Activated effector memory CD4-positive, alpha-beta T cell treated with Interleukin-2 at 50 U/mL for 16 hours (primary cell): ENCODE results near the gene TMX4.
"Not testable (repeated sequence)": the region's sequence is repeated elsewhere in the genome, so short reads cannot be mapped to it uniquely, and the experiment has no call there.

Experiments used
- DNase-seq: peaks from one replicate; pipeline ENCODE4 v3.0.0-alpha.2; 2020

Gene TMX4

DNA sequence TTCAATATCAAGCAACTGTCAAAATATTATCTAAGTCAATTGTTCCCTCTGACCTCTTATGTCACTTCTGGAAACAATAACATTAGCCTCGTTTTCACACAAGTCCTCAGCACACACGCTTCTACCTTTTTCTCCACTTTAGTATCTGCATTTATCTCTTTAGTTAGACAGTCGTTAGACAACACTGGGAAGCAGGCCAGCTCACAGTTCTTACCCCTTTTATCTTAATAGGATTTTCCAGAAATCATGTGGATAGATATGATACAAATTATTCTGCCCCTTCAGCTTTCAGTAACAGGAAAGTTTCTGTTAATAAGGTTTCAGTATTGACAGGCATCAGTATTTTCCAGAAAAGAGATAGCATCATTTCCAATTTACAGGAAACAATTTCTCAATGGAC is 53.4 kb downstream of the TMX4 start:
- DNase-seq = no peak

DNA sequence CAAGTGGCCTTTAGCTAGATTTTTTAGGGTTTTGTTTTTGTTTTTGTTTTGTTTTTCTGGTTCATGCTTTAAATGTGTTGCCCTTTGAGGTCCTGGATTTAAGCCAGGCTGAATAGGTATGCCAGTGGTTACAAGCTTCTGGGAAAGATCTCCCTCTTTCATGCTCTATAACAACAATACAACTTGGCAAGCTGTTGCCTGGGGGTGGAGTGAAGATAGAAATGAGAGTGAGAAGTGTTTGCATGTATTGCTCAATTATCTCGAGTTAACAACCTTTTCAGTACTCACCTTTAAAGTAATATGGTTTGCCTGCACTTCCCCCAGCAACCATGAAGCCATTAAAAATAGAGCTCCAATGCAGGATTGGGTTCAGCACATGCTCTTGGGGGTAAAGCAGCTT is 60.1 kb downstream of the TMX4 start:
- DNase-seq = no peak

DNA sequence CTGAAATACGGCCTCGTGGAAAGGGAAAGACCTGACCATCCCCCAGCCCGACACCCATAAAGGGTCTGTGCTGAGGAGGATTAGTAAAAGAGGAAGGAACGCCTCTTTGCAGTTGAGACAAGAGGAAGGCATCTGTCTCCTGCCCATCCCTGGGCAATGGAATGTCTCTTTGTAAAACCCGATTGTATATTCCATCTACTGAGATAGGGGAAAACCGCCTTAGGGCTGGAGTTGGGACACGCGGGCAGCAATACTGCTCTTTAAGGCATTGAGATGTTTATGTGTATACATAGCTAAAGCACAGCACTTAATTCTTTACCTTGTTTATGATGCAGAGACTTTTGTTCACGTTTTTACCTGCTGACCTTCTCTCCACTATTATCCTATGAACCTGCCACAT is 63.0 kb downstream of the TMX4 start:
- not testable (repeated sequence) for DNase-seq

DNA sequence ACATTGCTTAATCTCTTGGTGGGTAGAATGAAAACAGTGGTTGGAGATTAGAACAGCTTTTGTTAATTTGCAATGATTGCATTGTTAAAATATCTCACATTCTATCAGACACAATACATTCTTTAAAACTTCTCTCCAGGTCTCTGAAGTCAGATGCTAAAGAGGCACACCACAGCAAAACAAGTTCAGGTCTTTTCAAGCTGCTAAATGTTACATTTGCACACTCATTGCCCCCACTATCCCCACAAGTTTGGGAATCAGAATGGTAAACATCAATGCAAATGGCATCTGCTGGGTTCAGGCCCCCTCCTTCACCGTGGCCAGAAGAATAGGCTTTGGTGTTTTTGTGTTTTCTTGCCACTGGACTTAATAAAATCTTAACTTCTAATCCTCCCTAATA is 69.2 kb downstream of the TMX4 start:
- no peak for DNase-seq

DNA sequence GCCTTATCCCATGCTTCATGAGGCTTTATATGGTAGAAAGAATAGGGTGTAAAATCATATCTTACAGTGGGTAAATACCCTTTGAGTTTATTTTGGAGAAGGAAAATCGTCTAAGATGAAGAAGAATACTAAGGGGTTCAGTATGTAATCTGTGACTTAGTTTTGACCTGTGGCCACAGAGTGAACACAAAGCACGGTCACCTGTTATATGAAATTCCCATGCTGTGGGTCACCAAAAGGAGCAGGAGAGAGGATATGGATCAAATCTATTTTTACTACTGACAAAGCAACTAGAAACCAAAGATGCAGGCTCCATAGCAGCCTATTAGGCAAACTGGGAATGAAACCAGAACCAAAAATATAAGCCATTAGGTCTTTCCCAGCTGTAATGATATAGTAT is 75.7 kb downstream of the TMX4 start:
- DNase-seq = no peak

DNA sequence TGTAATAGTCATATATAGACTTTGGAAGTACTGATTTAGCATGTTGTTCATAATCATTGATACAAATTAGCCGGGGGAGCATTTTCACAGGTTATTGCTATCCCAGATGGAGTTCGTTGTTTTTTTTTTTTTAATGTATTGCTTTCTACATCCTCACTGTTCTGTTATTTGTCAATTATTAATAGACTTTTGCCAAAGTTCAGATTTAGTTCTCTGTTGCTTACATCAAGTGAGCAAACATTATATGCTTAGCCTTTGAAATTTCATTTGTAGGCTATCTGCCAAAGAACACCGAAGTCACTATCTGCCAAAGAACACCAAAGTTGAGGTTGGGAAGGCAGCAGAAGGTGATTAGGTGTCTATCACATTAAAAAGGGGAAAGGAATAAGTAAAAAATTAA is 79.2 kb downstream of the TMX4 start, which contains the start of gene HAO1:
HAO1 (minus strand) TSS at position 118 of the 400 bp plus-strand sequence; CDS start at position 82, 36 bp downstream.
- DNase-seq = no peak

DNA sequence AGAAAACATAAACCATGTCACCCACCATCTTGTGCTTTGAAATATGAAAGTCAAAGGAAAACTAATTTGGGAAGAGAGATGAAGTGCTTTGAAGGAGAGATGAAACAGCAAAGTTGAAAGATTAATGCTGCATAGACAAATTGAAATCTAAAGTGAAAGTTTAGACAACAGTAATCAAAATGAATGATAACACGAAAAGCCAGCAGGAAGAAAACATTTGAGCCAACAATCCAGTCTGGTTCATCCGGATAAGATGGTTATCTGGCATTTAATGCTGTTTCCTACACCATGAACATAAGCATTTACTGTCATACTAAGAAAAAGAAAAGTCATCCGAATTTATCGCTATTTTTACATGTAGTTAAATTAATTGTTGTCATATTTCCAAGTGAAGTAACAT is 79.9 kb downstream of the TMX4 start:
- DNase-seq = no peak

DNA sequence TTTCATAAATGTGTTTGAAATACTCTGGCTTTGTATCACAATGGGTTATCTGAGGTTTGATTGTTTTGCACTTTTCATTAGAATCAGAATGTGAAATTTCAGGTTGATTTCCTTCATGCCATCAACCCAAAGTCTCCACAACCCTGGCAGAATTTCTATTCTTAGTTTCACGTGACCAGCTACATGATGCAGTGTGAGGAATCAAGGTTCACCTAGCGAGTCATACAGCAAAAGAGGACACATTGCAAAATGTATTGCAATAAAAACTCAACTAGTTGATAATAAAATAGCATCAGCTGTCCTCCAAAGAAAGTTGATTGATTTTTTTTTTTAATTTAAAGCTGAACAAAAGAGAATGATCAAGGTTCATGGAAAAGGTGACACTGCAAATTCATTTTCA is 81.5 kb downstream of the TMX4 start:
- DNase-seq = no peak

DNA sequence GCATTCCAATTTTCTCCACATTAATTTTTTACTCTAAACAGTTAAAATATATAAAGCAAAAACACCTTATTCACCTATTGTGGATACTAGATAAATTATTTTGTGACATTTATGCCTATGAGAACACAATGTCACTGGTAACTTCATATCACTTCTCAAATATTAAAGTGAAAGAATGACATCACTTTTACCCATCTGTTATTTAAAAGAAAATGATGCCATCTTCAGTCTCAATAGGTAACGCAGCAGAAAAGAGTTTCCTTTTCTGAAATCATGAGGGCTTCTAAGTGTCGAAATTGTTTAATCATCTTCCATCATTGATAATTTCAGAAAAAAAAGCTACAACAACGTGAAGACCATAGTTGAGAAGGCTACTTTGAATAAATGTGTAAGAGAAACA is 82.2 kb downstream of the TMX4 start:
- no peak for DNase-seq

DNA sequence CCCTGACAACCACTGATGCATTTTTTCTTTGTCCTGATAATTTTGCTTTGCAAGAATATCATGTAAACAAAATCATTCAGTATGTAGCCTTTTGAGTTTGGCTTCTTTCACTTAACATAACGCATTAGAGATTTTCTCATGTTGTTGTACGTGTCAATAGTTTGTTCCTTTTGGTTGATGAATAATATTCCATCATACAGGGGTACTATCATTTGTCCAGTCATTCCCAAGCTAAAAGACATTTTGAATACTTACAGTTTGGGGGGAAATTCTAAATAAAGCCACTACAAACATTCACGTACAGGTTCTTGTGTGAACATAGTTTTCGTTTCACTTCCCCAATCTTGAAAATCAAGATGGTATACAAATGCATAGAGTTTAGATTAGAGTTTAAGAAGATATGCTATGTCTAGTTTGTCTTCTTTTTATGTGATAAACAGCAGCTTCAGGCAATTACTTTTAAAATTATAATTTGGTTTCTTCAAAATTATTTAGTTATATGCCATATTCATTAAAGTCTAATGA is 84.5 kb downstream of the TMX4 start:
- DNase-seq = no peak

DNA sequence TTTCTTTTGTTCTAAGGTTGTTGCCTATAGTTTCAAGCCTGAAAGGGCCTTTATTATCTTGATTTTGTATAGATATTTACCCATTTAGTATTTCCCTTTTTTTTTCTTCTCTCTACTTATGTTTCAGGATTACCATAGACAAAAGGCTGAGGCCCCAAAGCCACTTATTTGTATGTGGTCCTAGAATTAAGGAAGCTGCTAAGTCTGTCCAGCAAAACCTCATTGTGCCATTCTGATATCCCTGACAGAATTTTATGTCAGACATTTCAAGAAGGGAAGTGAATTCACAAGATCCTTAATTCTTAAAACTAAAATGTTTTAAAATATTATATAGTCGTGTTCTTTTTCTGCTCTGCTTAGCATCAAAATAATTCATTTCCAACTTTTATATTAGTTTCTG is 86.2 kb downstream of the TMX4 start:
- no peak for DNase-seq

DNA sequence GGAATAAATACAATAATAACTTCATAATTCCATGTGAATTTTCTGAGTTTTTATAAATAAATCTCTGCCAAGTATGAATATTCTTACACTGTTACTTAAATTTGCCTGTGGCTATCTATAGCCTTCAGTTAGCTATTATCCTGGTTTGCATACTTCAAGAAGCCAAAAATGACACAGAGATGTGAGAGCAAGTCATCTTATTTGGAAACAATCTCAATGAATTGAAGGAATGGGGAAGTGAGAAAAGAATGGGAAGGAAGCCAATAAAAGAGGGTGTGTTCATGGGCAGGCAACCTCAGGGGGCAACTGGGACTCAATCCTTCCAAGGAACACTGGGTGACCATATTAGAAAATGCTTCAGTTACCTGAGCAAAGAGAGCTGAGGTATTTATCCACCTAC is 89.2 kb downstream of the TMX4 start:
- DNase-seq = no peak
